ENCODE data around the gene USP12. TPM values are rescaled to one million over a fixed set of nuclear protein-coding genes. Genes with fewer than 3 reads are reported as not detected.
"Not testable (repeated sequence)": the region's sequence is repeated elsewhere in the genome, so short reads cannot be mapped to it uniquely, and the experiment has no call there.

USP12 gene
- total RNA-seq, 1 donor from 2014 or later, result 49.1 TPM

DNA sequence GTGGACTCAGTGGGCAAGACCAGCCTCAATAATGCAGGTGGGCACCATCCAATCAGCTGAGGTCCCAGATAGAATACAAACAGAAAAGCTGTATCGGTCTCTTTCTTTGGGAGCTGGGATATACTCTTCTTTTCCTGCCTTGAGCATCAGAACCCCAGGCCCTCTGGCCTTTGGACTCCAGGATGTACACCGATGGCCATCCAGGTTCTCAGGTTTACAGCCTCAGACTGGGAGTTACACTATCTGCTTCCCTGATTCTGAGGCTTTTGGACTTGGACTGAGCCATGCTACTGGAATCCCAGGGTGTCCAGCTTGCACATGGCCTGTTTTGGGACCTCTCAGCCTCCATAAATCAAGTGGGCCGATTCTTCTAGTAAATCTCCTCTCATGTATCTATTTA, 27.6 kb upstream of the USP12 start:
- Mint-ChIP-seq H3K27me3 (ENCODE audit: insufficient read depth) (peaks cover 7% of the 10 kb centered on the region), H3K4me1 (ENCODE audit: low read depth) (peaks cover 34% of the 10 kb centered on the region), H3K36me3 (ENCODE audit: low read depth) (peaks cover 1% of the 10 kb centered on the region), H3K4me3 (no peak overlapping the region), H3K9me3 (peaks cover 6% of the 10 kb centered on the region), H3K27ac (no peak overlapping the region)
- no peak for DNase-seq (ENCODE audit: low spot score)
- intact Hi-C loops (cut with micrococcal nuclease), result loop anchor here (5.0 kb wide), 1 partner anchor 43 kb away; no protein-coding TSS in a partner anchor

DNA sequence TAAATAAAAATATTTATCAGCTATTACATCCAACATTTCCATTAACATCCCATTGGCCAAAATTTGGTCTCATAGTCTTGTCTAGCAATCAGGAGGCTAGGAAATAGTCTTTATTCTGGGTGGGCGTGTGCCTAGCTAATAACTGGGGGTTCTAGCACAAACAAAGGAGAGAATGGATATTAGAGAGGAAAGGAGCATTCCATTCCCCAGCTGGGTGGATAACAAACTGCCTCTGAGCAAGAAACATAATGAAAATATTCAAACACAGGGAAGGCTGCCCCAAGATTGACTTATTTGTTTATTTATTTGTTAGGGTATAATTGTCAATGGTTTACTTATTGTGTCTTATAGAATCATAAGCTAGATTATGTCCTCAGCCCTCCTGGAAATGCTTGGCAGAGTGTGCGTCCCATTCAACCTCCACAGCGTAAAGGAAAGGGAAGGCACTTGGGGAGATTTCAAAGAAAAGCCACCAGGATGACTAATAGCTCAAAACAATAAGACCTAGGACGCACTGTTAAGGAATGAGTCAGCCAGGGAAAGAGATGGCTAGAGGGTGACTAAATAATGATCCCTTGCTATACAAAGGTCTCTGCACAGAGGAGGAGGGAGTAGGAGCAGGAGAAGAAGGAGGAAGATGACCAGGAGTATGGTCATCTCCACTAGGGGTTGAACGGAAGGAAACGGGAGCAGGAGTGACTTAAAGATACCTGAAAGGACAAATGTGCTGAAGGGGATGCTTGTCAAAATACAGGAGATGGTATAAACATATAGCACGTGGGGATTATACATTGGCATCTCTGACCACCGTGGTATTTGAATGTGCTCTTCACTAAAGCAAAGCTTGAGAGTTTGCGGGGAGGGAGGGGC, 23.5 kb upstream of the USP12 start:
- intact Hi-C loops (cut with micrococcal nuclease), result loop anchor here (1.0 to 5.0 kb wide), 3 partner anchors 47 to 64 kb away; no protein-coding TSS in a partner anchor
- Mint-ChIP-seq H3K9me3 (peaks cover 6% of the 10 kb centered on the region), H3K36me3 (ENCODE audit: low read depth) (peaks cover 1% of the 10 kb centered on the region), H3K4me1 (ENCODE audit: low read depth) (peaks cover 36% of the 10 kb centered on the region), H3K27ac (peak overlapping the region; percentile 51), H3K4me3 (no peak overlapping the region), H3K27me3 (ENCODE audit: insufficient read depth) (peaks cover 8% of the 10 kb centered on the region)
- no peak for DNase-seq (ENCODE audit: low spot score)

- no peak overlapping the region for H3K4me3 Mint-ChIP-seq
- peaks cover 31% of the 10 kb centered on the region for H3K4me1 Mint-ChIP-seq (ENCODE audit: low read depth)
- H3K9me3 Mint-ChIP-seq, result peaks cover 6% of the 10 kb centered on the region
- DNase-seq (ENCODE audit: low spot score), result no peak
- no peak overlapping the region for H3K27ac Mint-ChIP-seq
- intact Hi-C loops (cut with micrococcal nuclease), result loop anchor here (2.0 kb wide), 1 partner anchor 47 kb away; no protein-coding TSS in a partner anchor
- peaks cover 8% of the 10 kb centered on the region for H3K27me3 Mint-ChIP-seq (ENCODE audit: insufficient read depth)
- H3K36me3 Mint-ChIP-seq (ENCODE audit: low read depth), result peaks cover 1% of the 10 kb centered on the region
These were observed 22.6 kb upstream of the USP12 start for GRCh38 chr13:27194209-27194608.

GRCh38 chr13:27193496-27193895, 21.9 kb upstream of the USP12 start:
- Mint-ChIP-seq H3K9me3 (peaks cover 6% of the 10 kb centered on the region), H3K4me3 (no peak overlapping the region), H3K27me3 (ENCODE audit: insufficient read depth) (peaks cover 8% of the 10 kb centered on the region), H3K27ac (no peak overlapping the region), H3K4me1 (ENCODE audit: low read depth) (peaks cover 31% of the 10 kb centered on the region), H3K36me3 (ENCODE audit: low read depth) (peaks cover 1% of the 10 kb centered on the region)
- no peak for DNase-seq (ENCODE audit: low spot score)
- intact Hi-C loops (cut with micrococcal nuclease), result loop anchor here (2.0 kb wide), 1 partner anchor 21 kb away; no protein-coding TSS in a partner anchor

DNA sequence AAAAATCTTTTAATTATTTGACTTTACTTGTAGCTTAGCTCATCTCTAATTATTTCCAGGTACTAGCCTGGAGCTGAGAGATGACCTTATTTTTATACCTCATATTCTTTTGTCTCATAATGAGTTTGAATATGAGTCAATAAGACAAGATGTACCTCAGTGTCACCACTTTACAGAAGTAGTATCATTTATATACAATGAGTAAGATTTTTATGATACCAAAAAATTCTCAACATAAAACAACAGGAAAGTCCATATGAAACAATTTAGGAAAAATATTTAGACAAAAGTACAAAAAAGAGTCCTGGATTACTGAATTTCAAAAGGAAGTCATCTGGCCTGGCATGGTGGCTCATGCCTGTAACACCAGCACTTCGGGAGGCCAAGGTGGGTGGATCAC, 21.4 kb upstream of the USP12 start:
- H3K4me3 Mint-ChIP-seq, result no peak overlapping the region

DNA sequence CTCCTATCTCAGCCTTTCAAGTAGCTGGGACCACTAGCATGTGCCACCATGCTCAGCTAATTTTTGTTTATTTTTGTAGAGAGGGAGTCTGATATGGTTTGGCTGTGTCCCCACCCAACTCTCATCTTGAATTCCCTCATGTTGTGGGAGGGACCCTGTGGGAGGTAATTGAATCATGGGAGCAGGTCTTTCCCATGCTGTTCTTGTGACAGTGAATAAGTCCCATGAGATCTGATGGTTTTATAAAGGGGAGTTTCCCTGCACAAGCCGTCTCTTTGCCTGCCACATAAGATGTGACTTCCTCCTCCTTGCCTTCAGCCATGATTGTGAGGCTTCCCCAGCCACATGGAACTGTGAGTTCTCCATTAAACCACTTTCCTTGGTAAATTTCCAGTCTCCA, 20.8 kb upstream of the USP12 start:
- intact Hi-C loops (cut with micrococcal nuclease), result loop anchor here (2.0 kb wide), 1 partner anchor 20 kb away; no protein-coding TSS in a partner anchor
- H3K36me3 Mint-ChIP-seq (ENCODE audit: low read depth), result not testable (repeated sequence)

More for the DNA sequence above, 21.4 kb upstream of the USP12 start:
- DNase-seq (ENCODE audit: low spot score), result no peak
- peaks cover under 1% of the 10 kb centered on the region for H3K36me3 Mint-ChIP-seq (ENCODE audit: low read depth)
- H3K27ac Mint-ChIP-seq, result no peak overlapping the region
- intact Hi-C loops (cut with micrococcal nuclease), result loop anchor here (2.0 kb wide), 1 partner anchor 20 kb away; no protein-coding TSS in a partner anchor
- H3K9me3 Mint-ChIP-seq, result peaks cover 4% of the 10 kb centered on the region
- H3K4me1 Mint-ChIP-seq (ENCODE audit: low read depth), result peaks cover 31% of the 10 kb centered on the region
- peaks cover 8% of the 10 kb centered on the region for H3K27me3 Mint-ChIP-seq (ENCODE audit: insufficient read depth)

DNA sequence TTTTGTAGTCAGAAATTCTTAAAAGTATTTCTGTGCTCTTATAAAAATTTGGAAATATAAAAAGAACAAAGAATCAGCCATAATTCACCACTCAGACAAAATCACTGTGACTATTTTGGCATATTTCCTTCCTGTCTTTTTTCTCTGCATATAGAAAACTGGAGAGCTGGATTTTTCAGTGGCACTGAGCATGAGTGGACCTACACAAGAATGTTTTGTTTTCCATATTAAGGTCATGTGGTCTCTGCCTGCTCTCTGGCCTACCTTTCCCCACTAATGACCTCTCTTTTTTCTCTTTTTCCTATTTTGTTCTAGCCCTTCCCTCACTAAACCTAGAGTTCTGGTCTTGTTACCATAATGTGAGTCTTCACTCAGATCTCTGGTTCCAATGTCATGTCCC, 17.6 kb upstream of the USP12 start:
- DNase-seq (ENCODE audit: low spot score), result no peak
- H3K9me3 Mint-ChIP-seq, result no peaks in the 10 kb centered on the region
- no peak overlapping the region for H3K27ac Mint-ChIP-seq
- H3K4me3 Mint-ChIP-seq, result no peak overlapping the region
- peaks cover 11% of the 10 kb centered on the region for H3K4me1 Mint-ChIP-seq (ENCODE audit: low read depth)
- no peaks in the 10 kb centered on the region for H3K36me3 Mint-ChIP-seq (ENCODE audit: low read depth)
- intact Hi-C loops (cut with micrococcal nuclease), result no loop called here
- peaks cover 1% of the 10 kb centered on the region for H3K27me3 Mint-ChIP-seq (ENCODE audit: insufficient read depth)

More for the DNA sequence above, 20.8 kb upstream of the USP12 start:
- H3K9me3 Mint-ChIP-seq; DNase-seq (ENCODE audit: low spot score); H3K27ac Mint-ChIP-seq; H3K27me3 Mint-ChIP-seq (ENCODE audit: insufficient read depth); H3K4me3 Mint-ChIP-seq: not testable (repeated sequence)
- peaks cover 31% of the 10 kb centered on the region for H3K4me1 Mint-ChIP-seq (ENCODE audit: low read depth)

GRCh38 chr13:27188239-27188638, 16.6 kb upstream of the USP12 start:
- intact Hi-C loops (cut with micrococcal nuclease), result no loop called here
- Mint-ChIP-seq H3K27ac (no peak overlapping the region), H3K36me3 (ENCODE audit: low read depth) (no peaks in the 10 kb centered on the region), H3K27me3 (ENCODE audit: insufficient read depth) (no peaks in the 10 kb centered on the region), H3K4me1 (ENCODE audit: low read depth) (peaks cover 6% of the 10 kb centered on the region), H3K9me3 (no peaks in the 10 kb centered on the region), H3K4me3 (no peak overlapping the region)
- no peak for DNase-seq (ENCODE audit: low spot score)

GRCh38 chr13:27186295-27186694, 14.7 kb upstream of the USP12 start:
- H3K27ac Mint-ChIP-seq, result no peak overlapping the region
- H3K27me3 Mint-ChIP-seq (ENCODE audit: insufficient read depth), result no peaks in the 10 kb centered on the region
- H3K4me3 Mint-ChIP-seq, result no peak overlapping the region
- no peaks in the 10 kb centered on the region for H3K36me3 Mint-ChIP-seq (ENCODE audit: low read depth)
- no peaks in the 10 kb centered on the region for H3K4me1 Mint-ChIP-seq (ENCODE audit: low read depth)
- intact Hi-C loops (cut with micrococcal nuclease), result no loop called here
- no peak for DNase-seq (ENCODE audit: low spot score)
- H3K9me3 Mint-ChIP-seq, result no peaks in the 10 kb centered on the region

DNA sequence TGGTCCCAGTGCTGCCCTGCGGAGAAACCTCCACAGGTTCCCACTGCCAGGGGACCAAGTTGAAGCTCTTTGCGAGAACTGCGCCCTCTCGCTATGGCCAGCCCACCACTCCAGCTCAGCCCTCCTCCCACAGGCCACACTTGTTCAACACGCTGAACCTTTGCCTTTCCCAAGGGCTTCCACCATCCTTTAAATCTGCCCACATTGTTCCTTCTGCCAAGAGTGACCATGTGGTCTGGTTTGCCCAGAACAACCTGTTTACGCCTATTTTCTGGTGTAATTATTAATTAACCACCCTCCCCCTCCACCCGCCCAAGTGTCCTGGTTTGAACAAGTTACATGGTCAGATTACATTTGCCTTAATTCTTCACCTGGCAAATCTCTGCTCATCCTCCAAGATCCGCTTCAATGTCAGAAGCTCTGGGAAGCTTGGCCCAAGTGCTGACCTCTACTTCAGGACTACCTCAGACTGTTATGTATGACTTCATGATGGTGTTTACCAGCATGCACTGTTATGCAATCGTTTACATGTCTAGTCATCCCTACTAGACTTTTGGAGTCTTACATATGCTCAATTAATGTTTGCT, 12.0 kb upstream of the USP12 start:
- H3K27ac Mint-ChIP-seq, result no peak overlapping the region
- no peaks in the 10 kb centered on the region for H3K36me3 Mint-ChIP-seq (ENCODE audit: low read depth)
- no peaks in the 10 kb centered on the region for H3K4me1 Mint-ChIP-seq (ENCODE audit: low read depth)
- intact Hi-C loops (cut with micrococcal nuclease), result no loop called here
- no peak for DNase-seq (ENCODE audit: low spot score)
- no peak overlapping the region for H3K4me3 Mint-ChIP-seq
- peaks cover 2% of the 10 kb centered on the region for H3K27me3 Mint-ChIP-seq (ENCODE audit: insufficient read depth)
- no peaks in the 10 kb centered on the region for H3K9me3 Mint-ChIP-seq

- Mint-ChIP-seq H3K36me3 (ENCODE audit: low read depth) (no peaks in the 10 kb centered on the region), H3K9me3 (no peaks in the 10 kb centered on the region)
- intact Hi-C loops (cut with micrococcal nuclease), result no loop called here
These were observed 11.4 kb upstream of the USP12 start for GRCh38 chr13:27182844-27183497.

GRCh38 chr13:27182054-27182453, 10.4 kb upstream of the USP12 start:
- Mint-ChIP-seq H3K4me3 (no peak overlapping the region), H3K9me3 (no peaks in the 10 kb centered on the region), H3K27ac (no peak overlapping the region), H3K4me1 (ENCODE audit: low read depth) (no peaks in the 10 kb centered on the region), H3K27me3 (ENCODE audit: insufficient read depth) (peaks cover 2% of the 10 kb centered on the region), H3K36me3 (ENCODE audit: low read depth) (no peaks in the 10 kb centered on the region)
- intact Hi-C loops (cut with micrococcal nuclease), result no loop called here
- no peak for DNase-seq (ENCODE audit: low spot score)

More at GRCh38 chr13:27182844-27183497, 11.4 kb upstream of the USP12 start:
- Mint-ChIP-seq H3K4me1 (ENCODE audit: low read depth) (no peaks in the 10 kb centered on the region), H3K27ac (no peak overlapping the region), H3K4me3 (no peak overlapping the region), H3K27me3 (ENCODE audit: insufficient read depth) (peaks cover 2% of the 10 kb centered on the region)
- DNase-seq (ENCODE audit: low spot score), result no peak

- H3K9me3 Mint-ChIP-seq, result no peaks in the 10 kb centered on the region
- intact Hi-C loops (cut with micrococcal nuclease), result no loop called here
These were observed 6.2 kb upstream of the USP12 start for GRCh38 chr13:27177852-27178251.

More at GRCh38 chr13:27177852-27178251, 6.2 kb upstream of the USP12 start:
- Mint-ChIP-seq H3K27ac (no peak overlapping the region), H3K36me3 (ENCODE audit: low read depth) (no peaks in the 10 kb centered on the region), H3K27me3 (ENCODE audit: insufficient read depth) (peaks cover 2% of the 10 kb centered on the region), H3K4me1 (ENCODE audit: low read depth) (peaks cover 14% of the 10 kb centered on the region), H3K4me3 (no peak overlapping the region)
- DNase-seq (ENCODE audit: low spot score), result no peak

Data from activated T-helper 1 cell treated with anti-CD3 and anti-CD28 coated beads, Interleukin-12 subunit alpha, Interleukin-12 subunit beta, Interleukin-2, Interleukin-4 antibody, amounts not matched to agents 30 ng/mL and 10 ng/mL and 1 ng/mL, durations not matched to agents 14 hours and 24 hours and 36 hours (primary cell).